CD4-positive, alpha-beta T cell (primary cell): ENCODE measurements around the gene HSD17B12. TPM values are rescaled to one million over a fixed set of nuclear protein-coding genes. Genes with fewer than 3 reads are reported as not detected.

Source experiments
- ATAC-seq: fragments of 200-7000 bp; cut with Tn5 transposase; one replicate; pipeline ENCODE4 v1.10.0; 2022; ENCODE audit warnings: mild to moderate bottlenecking; ENCODE audit not compliant: poor library complexity
- CTCF ChIA-PET: fragments of 350-600 bp; sonication (Branson Sonifier 250); formaldehyde crosslinking; loops from one replicate; lab custom pipeline; 2021; ENCODE audit warnings: antibody characterized with exemption, inconsistent platforms; lab: Charles Lee
- POLR2A ChIA-PET: fragments of 350-600 bp; sonication (Branson Sonifier 250); formaldehyde crosslinking; loops from one replicate; lab custom pipeline; 2021; ENCODE audit warnings: antibody characterized with exemption, inconsistent platforms; lab: Charles Lee
- DNase-seq, 14 experiments: peaks; one replicate each; pipeline ENCODE4 v3.0.0-alpha.2; 2013 to 2020; ENCODE audit warnings: mixed read lengths in 2 of 14
- H3K27ac ChIP-seq, 2 donors: one replicate each; pipeline versions ENCODE4 v1.5.1 to v1.7.0; 2013; ENCODE audit warnings: low read length in 2 of 2, low read depth in 1 of 2, mild to moderate bottlenecking in 1 of 2
- H3K27me3 ChIP-seq, 2 experiments: 1 replicate in 1 of 2; 2 replicates in 1 of 2; pipeline versions ENCODE4 v1.6.1 to v1.7.0; 2013; ENCODE audit warnings: low read length in 2 of 2, control low read depth in 1 of 2, mild to moderate bottlenecking in 1 of 2, moderate library complexity in 1 of 2; ENCODE audit not compliant: insufficient read depth in 2 of 2, control insufficient read depth in 1 of 2
- H3K36me3 ChIP-seq: one replicate; pipeline ENCODE4 v1.6.1; 2013; ENCODE audit warnings: low read length, control low read depth; ENCODE audit not compliant: insufficient read depth
- H3K4me1 ChIP-seq: one replicate; pipeline ENCODE4 v1.6.1; 2013; ENCODE audit warnings: low read length, control low read depth; ENCODE audit not compliant: insufficient read depth
- H3K4me3 ChIP-seq: one replicate; pipeline ENCODE4 v1.5.1; 2013; ENCODE audit warnings: mild to moderate bottlenecking, low read length, moderate library complexity
- H3K9me3 ChIP-seq, 2 experiments: 1 replicate in 1 of 2; 2 replicates in 1 of 2; pipeline versions ENCODE4 v1.6.1 to v1.7.0; 2013; ENCODE audit warnings: low read length in 2 of 2, mild to moderate bottlenecking in 2 of 2, control low read depth in 1 of 2, moderate library complexity in 1 of 2; ENCODE audit not compliant: control insufficient read depth in 1 of 2, insufficient read depth in 1 of 2
- H3K27ac Mint-ChIP-seq: one replicate; pipeline ENCODE4 v1.8.0; 2020; ENCODE audit warnings: mixed read lengths
- H3K27me3 Mint-ChIP-seq: one replicate; pipeline ENCODE4 v1.8.0; 2021; ENCODE audit warnings: mixed read lengths
- H3K36me3 Mint-ChIP-seq: one replicate; pipeline ENCODE4 v1.8.0; 2021; ENCODE audit warnings: low read depth, mixed read lengths
- H3K4me1 Mint-ChIP-seq: one replicate; pipeline ENCODE4 v1.8.0; 2021; ENCODE audit warnings: low read depth, mixed read lengths
- H3K4me3 Mint-ChIP-seq: one replicate; pipeline ENCODE4 v1.8.0; 2020; ENCODE audit warnings: mild to moderate bottlenecking, mixed read lengths
- H3K9me3 Mint-ChIP-seq: one replicate; pipeline ENCODE4 v1.8.0; 2020; ENCODE audit warnings: mixed read lengths
- CTCF ChIP-seq: fragments of 200-600 bp; IDR thresholded peaks from one replicate; pipeline ENCODE4 v1.8.0; 2022; ENCODE audit warnings: antibody characterized with exemption, mild to moderate bottlenecking
- intact Hi-C, 2 experiments: fragments of 100-400 bp; cut with DNase I in 1 of 2; cut with micrococcal nuclease in 1 of 2; formaldehyde crosslinking; loops; one replicate each; pipeline versions ENCODE4 v1.15.1 to v1.9.0; 2023 to 2025; cut with DNase I, micrococcal nuclease
- total RNA-seq, 174 experiments: library from RNA in 2 of 174; stranded (reverse) in 2 of 174; gene quantifications; one replicate each; pipeline ENCODE4 v1.2.3 and lab custom pipeline; 2021 to 2026

The HSD17B12 gene
- total RNA-seq, 2 experiments from 2014 or later = 16.1 to 16.3 TPM

- Mint-ChIP-seq H3K27ac (peak overlapping the region; percentile 71), H3K4me1 (peaks cover 26% of the 10 kb centered on the region), H3K27me3 (peaks cover 30% of the 10 kb centered on the region), H3K36me3 (peaks cover 42% of the 10 kb centered on the region), H3K9me3 (peaks cover 3% of the 10 kb centered on the region), H3K4me3 (peak overlapping the region; percentile 91)
- ChIA-PET CTCF (interaction anchor here (1.0 kb wide), 1 partner anchor 10 kb away, joined by 5 read pairs; no protein-coding TSS in a partner anchor), POLR2A (interaction anchor here (0.5 to 1.4 kb wide), 3 partner anchors 200 to 686 kb away, joined by 3 to 9 read pairs (median 4); partner anchors contain the start of gene API5)
- ATAC-seq (peak; percentile 3), DNase-seq (no peak)
- Histone ChIP-seq H3K36me3 (peaks cover 24% of the 10 kb centered on the region), H3K4me3 (peak overlapping the region; percentile 81), H3K4me1 (peaks cover 15% of the 10 kb centered on the region), H3K27me3 (peaks cover 11 to 27% of the 10 kb centered on the region in 2 experiments), H3K9me3 (no peaks in the 10 kb centered on the region), H3K27ac (no peak overlapping the region)
- no peak for TF ChIP-seq CTCF
- intact Hi-C loops = loop anchor here (2.0 to 10.0 kb wide), 8 partner anchors 187 to 1477 kb away; partner anchors contain the start of genes HSD17B12 (in 2 of the 2), ACCS (in 1 of the 2), API5 (in 1 of the 2) and EXT2 (in 1 of the 2)
Measured at GRCh38 chr11:43879789-43880639, 199.5 kb downstream of the HSD17B12 start.

GRCh38 chr11:43880640-43881159 lies 200.2 kb downstream of the HSD17B12 start, which contains the start of gene ALKBH3:
Gene ALKBH3, plus strand, starts transcription at chr11:43880831. Its CDS starts 1,822 bp downstream, at chr11:43882653.
- peak within 1 kb of the TSS; percentile 91 for H3K4me3 Mint-ChIP-seq
- H3K4me1 Mint-ChIP-seq = peaks cover 26% of the 10 kb centered on the region
- peak within 1 kb of the TSS; percentile 71 for H3K27ac Mint-ChIP-seq
- Histone ChIP-seq H3K4me1 (peaks cover 15% of the 10 kb centered on the region), H3K4me3 (peak within 1 kb of the TSS; percentile 81), H3K27me3 (peaks cover 11 to 22% of the 10 kb centered on the region in 2 experiments), H3K9me3 (no peaks in the 10 kb centered on the region), H3K27ac (peak within 1 kb of the TSS in 1 of 2 donors; percentile 39), H3K36me3 (peaks cover 29% of the 10 kb centered on the region)
- ATAC-seq = peak; percentile 98
- CTCF ChIA-PET = interaction anchor here (1.0 kb wide), 1 partner anchor 9 kb away, joined by 3 read pairs; no protein-coding TSS in a partner anchor
- H3K9me3 Mint-ChIP-seq = peaks cover 3% of the 10 kb centered on the region
- H3K36me3 Mint-ChIP-seq = peaks cover 48% of the 10 kb centered on the region
- DNase-seq = peak; percentile 86 to 96 (median 90)
- intact Hi-C loops = loop anchor here (2.0 to 10.0 kb wide), 8 partner anchors 187 to 1477 kb away; partner anchors contain the start of genes HSD17B12 (in 2 of the 2), ACCS (in 1 of the 2), API5 (in 1 of the 2) and EXT2 (in 1 of the 2)
- POLR2A ChIA-PET = interaction anchor here (0.9 to 1.4 kb wide), 4 partner anchors 9 to 569 kb away, joined by 3 to 9 read pairs (median 4); partner anchors contain the start of gene API5
- no peak for TF ChIP-seq CTCF
- H3K27me3 Mint-ChIP-seq = peaks cover 23% of the 10 kb centered on the region

- H3K27me3 Mint-ChIP-seq = no peaks in the 10 kb centered on the region
- ATAC-seq = no peak
- intact Hi-C loops = no loop called here
- H3K9me3 Mint-ChIP-seq = no peaks in the 10 kb centered on the region
- H3K27ac Mint-ChIP-seq = no peak overlapping the region
- no peaks in the 10 kb centered on the region for H3K4me1 ChIP-seq
- H3K36me3 ChIP-seq = peaks cover 85% of the 10 kb centered on the region
- H3K36me3 Mint-ChIP-seq = peaks cover 91% of the 10 kb centered on the region
- peaks cover 17% of the 10 kb centered on the region for H3K4me1 Mint-ChIP-seq
- H3K27ac ChIP-seq = no peak overlapping the region
- CTCF ChIA-PET = no interaction called here
- no peak overlapping the region for H3K4me3 Mint-ChIP-seq
- TF ChIP-seq CTCF = no peak
- H3K9me3 ChIP-seq = no peaks in the 10 kb centered on the region
- no peak overlapping the region for H3K4me3 ChIP-seq
- DNase-seq = no peak
- H3K27me3 ChIP-seq = no peaks in the 10 kb centered on the region
- POLR2A ChIA-PET = no interaction called here
Measured at GRCh38 chr11:43892851-43893250, 212.3 kb downstream of the HSD17B12 start.
